Breast epithelium (tissue), 3 donors: ENCODE data around the gene MDH1B.

Experiments
- CTCF ChIP-seq, 3 donors: fragments of 450-650 bp; IDR thresholded peaks; one replicate each; pipeline ENCODE4 v1.5.1; 2016 to 2017; ENCODE audit warnings: antibody characterized with exemption in 3 of 3, mild to moderate bottlenecking in 3 of 3, moderate library complexity in 3 of 3
- POLR2A ChIP-seq: fragments of 450-650 bp; IDR thresholded peaks from one replicate; pipeline ENCODE4 v1.6.1; 2016; ENCODE audit warnings: antibody characterized with exemption, mild to moderate bottlenecking, moderate library complexity
- POLR2AphosphoS5 ChIP-seq, 3 donors: sonication (generic); formaldehyde crosslinking; IDR thresholded peaks; one replicate each; pipeline ENCODE4 v1.6.1; 2017; ENCODE audit warnings: antibody characterized with exemption in 3 of 3

DNA sequence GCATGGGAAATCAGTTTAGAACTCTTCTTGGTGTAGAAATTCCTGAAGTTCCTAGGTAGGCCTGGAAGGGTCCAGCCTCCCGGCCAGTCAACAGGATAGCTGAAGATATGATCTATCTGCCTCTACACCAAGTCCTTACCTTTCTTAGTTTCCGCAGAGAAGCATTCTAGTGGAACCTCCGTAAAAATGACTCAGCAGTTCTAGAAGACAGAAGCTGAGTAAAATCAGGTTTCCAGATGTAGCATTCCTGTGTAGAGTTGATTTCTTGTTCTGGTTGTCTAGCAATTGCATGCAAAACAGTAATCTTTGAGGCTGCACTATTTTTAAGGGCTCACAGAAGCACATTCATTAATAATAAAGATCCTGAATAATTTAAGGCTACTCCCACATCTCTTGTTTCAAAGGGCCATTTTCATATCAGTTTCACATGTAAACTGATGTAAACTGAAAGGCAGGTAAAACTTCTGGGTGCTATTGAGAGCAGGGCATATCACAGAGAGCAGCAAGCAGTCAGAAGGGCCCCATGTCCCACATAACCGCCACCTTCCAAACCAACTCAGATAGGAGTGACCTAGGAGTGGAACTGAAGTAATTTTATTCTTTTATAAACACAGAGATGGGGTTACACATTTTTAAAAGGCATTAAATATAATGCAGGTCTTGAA lies 43.7 kb downstream of the MDH1B start:
- no peak for TF ChIP-seq CTCF (IDR thresholded peaks at IDR 0.05)
- no peak for TF ChIP-seq POLR2AphosphoS5 (IDR thresholded peaks at IDR 0.05)
- TF ChIP-seq POLR2A = no peak
